GM12874 (cell line): Measurements from ENCODE around the gene MPRIP.

Experiments
- CTCF ChIP-seq: IDR thresholded peaks from 2 replicates; pipeline ENCODE4 v1.5.1; 2011; ENCODE audit warnings: low read depth, mild to moderate bottlenecking, control low read depth, low read length, moderate library complexity; ENCODE audit not compliant: insufficient read depth

Gene MPRIP

GRCh38 chr17:17050346-17051345 lies 8.4 kb downstream of the MPRIP start:
- TF ChIP-seq CTCF, result no peak

GRCh38 chr17:17051380-17051779 lies 9.1 kb downstream of the MPRIP start:
- TF ChIP-seq CTCF, result no peak

GRCh38 chr17:17051791-17052461 lies 9.7 kb downstream of the MPRIP start:
- TF ChIP-seq CTCF, result no peak

- TF ChIP-seq CTCF, result no peak
Observed at GRCh38 chr17:17052462-17053221, 10.4 kb downstream of the MPRIP start.

- no peak for TF ChIP-seq CTCF
Observed at GRCh38 chr17:17053446-17054379, 11.5 kb downstream of the MPRIP start.

- TF ChIP-seq CTCF, result no peak
Observed at GRCh38 chr17:17054636-17055035, 12.4 kb downstream of the MPRIP start.
